HG03439 (cell line): Measurements from ENCODE around the gene BCL11A.
A peak's percentile ranks its signal among the peaks of the same experiment; 100 is the strongest.

Experiments used
- ATAC-seq: cut with Tn5 transposase; IDR thresholded peaks from one replicate; pipeline ENCODE4 v1.9.1; 2021; ENCODE audit warnings: mild to moderate bottlenecking, moderate library complexity; ENCODE audit not compliant: unreplicated experiment

Gene BCL11A

DNA sequence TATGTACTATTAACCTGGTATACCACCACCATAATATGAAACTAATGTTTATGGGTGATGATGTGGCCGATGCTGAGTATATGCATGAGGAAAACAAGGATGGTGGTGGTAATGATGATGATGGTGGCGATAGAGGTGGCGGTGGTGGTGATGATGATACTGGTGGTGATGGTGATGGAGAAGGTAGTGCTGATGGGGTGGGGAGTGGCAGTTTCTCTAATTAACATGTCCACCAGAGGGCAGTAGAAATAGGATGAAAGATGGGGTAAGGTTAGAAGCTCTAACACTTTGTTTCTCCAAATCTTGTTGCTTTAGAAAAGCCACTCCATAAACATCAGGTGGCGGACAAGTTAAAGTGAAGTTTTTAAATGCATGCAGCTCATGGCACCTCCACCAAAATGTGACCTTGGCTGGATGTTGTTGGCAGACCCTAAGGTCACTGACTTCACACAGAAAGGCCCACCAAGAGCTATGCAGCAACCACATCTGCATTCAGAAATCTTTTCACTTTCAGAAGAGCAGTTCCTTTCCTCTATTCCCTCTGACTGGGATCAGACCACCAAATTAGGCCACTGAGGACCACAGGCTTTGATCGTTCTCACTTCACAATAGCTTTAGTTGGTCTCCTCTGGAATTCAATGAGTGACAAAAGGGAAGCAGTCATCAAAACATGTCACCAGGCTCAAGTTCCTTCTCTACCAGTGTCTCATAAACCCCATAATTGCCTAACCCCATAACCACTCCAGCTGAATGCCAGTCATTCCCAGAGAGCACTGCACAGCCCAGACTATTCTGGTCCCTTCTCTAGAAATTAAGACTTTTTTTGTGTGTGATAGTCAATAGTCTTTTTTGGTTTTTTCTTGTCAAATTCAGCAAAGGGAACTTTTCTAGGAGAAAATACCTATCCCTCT is 7.5 kb upstream of the BCL11A start:
- ATAC-seq = peak; percentile 68

DNA sequence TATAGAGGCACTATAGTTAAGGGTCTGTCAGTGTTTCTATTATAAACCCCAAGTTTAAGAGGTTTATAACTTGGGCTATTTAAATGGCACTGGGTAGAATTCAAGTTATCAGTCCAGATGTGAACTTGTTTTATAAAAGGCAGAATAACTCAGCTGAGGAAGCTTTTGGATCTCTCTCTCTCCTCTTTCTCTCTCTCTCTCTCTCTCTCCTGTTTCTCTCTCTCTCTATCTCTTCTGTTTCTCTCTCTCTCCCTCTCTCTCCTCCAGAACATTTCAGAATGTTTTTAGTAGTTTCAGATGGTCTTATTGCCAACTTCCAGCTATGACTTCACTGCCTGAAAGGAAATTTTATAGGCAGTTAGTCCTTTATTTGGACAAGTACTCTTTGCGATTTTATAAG is 6.4 kb upstream of the BCL11A start:
- no peak for ATAC-seq

DNA sequence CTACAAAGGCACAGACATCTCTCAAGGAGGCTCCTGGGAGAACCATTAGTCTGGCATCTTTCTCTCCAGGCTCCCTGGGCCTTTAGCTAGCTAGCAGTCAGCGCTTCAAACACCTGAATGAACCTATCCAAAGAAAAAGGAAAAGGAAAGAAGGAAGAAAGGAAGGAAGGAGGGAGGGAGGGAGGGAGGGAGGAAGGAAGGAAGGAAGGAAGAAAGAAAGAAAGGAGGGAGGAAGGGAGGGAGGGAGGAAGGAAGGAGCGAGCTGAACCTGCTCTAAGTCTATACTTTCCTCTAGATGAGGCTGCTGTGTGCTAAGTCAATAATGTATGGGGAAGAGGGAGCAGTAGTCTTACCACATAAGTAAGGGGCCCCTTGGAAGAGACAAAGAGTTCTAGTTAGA is 5.1 kb upstream of the BCL11A start:
- no peak for ATAC-seq

- ATAC-seq = no peak
Observed at GRCh38 chr2:60557486-60557864, 4.0 kb upstream of the BCL11A start.

GRCh38 chr2:60556576-60557485 is 3.4 kb upstream of the BCL11A start:
- ATAC-seq = no peak

GRCh38 chr2:60556175-60556574 is 2.7 kb upstream of the BCL11A start:
- ATAC-seq = no peak

GRCh38 chr2:60555783-60556139 is 2.3 kb upstream of the BCL11A start:
- no peak for ATAC-seq

GRCh38 chr2:60555066-60555782 is 1.8 kb upstream of the BCL11A start:
- peak; percentile 38 for ATAC-seq

- ATAC-seq = peak; percentile 2
Observed at GRCh38 chr2:60554646-60555065, 1.2 kb upstream of the BCL11A start.

DNA sequence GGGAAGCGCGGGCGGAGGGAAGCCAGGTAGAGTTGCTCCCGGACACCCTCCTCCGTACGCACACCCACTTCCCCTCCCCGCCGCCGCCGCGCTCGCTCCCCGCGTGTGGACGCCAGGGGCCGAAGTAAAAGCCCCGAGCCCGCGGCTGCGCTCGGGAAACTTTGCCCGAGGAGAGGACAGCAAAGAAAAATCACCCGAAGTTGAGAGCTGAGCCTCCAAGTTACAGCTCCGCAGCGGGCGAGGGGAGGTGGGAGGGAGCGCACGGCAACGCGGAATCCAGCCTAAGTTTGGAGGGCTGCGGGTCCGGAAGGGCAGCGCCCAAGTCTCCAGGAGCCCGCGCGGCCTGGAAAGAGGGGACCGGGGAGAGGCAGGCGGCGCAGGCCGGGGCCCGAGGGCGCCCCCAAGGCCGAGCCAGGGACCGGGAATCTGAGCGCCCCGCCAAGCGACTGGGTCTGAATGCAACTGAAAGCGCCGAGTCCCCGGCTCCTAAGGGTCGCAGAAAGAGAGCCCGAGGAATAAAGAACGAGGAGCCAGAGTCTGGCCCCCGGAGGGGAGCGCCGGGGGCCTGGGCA is 706 bp upstream of the BCL11A start:
- ATAC-seq = no peak

GRCh38 chr2:60552851-60553494 is 481 bp downstream of the BCL11A start:
- no peak for ATAC-seq

DNA sequence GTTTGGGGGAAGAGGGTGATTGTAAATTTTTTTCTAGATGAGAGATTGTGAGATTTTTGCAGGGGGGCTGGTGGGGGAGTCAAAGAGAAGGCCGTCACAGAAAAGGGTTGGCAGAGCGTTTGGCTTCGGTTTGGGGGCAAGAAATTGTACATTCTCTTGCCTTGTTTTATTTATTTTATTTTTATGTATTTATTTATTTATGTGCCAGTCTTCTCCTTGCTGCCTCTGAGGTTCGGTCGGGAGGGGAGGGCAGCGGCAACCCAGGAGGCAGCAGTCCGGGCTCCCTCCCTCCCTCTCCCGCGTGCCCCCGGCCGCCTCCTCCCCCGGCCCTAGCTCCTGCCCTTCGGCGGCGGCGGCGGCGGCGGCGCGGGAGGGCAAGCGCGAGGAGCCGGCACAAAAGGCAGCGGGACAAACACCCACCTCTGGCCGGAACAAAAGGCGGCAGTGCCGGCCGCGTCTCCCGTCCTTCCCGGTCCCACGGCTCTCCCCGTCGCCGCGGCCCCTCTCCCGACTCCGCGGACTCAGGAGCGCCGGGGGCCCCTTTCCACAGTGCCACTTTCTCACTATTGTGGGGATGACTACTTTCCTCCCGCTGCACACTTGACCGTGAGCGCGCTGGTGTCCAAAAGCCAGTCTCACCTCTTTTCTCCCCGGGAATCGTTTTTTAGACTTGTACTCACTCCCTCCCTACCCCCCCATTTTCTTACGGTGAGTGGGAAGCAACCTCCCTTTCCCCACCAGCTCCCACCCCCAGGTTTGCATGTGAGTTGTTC is 1.2 kb downstream of the BCL11A start:
- ATAC-seq = no peak

DNA sequence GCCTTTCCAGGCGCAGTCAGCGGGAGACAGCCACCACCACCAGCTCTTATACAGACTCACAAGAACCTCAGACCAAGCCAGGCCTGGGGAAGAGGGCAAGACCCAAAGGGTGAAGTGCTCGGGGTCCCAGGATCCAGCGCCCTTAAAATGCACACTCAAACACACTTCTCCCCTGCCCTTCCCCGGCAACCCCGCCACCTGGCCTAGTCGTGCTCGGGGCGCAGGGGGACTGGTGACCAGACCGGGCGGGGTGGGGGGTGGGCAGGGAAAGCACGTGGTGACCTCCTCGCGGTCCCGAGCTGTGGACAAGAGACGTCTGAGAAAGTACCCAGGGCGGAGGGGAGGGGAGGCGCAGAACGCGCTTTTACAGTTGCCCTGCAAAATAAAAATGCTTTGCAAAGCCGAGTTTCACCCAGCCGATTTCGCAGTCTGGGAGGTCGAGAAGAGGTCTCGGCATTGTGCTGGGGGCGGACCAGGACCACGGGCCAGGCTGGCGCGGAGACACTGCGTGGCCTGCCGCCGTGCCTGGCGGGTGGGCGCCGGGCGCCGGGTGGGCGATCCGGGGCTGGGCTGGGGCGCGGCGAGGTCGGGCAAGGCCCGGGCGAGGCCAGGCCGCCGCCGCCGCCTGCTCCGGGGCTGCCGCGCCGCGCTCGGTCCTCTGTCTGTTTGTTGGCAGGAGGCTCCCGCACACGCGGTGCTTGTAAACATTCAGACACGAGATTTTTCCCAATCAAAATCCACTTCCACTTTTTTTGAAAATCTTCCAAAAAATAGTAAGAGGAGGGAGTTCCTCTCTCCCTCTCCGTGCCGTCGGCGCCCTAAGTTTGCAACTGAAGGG is 2.0 kb downstream of the BCL11A start:
- no peak for ATAC-seq

DNA sequence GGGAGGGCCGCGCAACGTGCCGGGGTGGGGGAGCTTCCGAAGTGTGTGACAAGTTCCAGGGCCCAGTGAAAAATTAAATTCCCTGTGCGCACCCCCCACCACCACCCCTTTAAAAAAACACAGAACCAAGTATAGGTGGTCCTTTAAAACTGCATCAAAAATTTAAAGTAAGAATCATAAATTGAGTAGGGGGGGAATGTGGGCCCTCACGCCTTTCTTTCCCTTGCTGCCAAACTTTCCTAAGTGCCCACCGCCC is 2.5 kb downstream of the BCL11A start:
- no peak for ATAC-seq

DNA sequence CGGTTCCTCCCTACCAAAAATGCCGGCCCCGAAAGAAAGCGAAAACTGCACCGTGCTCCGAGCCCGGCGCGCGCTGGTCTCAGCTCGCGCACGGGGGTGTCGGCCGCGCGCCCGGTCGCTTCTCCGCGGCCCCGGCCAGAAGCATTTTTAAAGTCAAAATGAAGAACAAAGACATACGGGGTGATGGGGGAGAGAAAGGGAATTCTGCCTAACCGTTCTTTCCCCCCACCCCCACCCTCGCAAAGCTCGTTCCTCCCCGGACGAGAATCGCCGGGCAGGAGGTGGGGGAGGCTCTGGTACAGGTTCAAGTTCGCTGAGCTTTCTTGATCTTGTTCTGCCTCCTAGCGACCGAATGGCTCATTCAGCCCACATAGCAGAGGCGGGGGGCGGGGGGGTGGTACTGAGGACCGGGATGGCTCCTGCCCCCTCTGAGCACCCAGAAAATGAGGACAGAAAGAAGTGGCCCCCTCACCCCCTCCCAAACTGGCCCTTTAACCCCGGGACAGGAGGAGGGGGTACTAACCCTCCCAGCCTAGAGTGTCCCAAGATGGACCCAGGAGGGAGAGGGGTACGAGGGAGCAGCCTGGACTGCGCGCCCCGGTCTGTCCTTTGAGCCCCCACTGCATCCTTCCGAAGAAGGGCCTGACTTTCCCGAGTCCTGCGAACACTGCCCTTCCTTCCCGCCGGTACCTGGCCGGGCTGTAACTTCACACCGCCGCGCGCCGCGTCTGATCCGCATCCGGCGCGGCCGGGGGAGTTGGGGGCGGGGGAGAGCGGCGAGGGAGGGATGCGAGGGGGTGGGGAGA is 3.1 kb downstream of the BCL11A start:
- ATAC-seq = peak; percentile 60

GRCh38 chr2:60549928-60550177 is 3.6 kb downstream of the BCL11A start:
- ATAC-seq = peak; percentile 5

GRCh38 chr2:60549238-60549927 is 4.1 kb downstream of the BCL11A start:
- no peak for ATAC-seq

DNA sequence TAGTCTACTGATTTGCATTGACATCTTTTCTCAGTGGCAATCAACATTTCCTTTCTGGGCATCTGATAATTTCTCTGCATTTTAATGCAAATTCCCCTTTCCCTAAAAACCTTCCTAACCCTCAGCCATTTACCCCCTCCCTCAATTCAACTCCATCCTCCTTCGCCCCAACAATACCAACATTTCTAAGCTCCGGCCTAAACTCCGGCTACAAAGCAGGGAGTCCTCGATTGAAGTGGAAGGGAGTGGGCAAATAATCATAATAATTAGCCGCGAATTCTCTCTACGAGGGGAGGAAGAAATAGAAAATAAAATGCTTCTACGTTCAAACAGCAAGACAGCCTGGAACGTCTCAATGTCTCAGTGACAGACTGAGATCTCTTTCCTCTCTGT is 4.6 kb downstream of the BCL11A start:
- ATAC-seq = no peak
